Gastroesophageal sphincter (tissue), 3 donors: ENCODE data around the gene OR51V1.

Experiments
- CTCF ChIP-seq, 4 experiments: fragments of 200-600 bp in 2 of 4; fragments of 450-650 bp in 2 of 4; sonication (generic) in 1 of 4; IDR thresholded peaks; one replicate each; pipeline ENCODE4 v1.5.1; 2017 to 2019; ENCODE audit warnings: antibody characterized with exemption in 4 of 4, mild to moderate bottlenecking in 2 of 4, moderate library complexity in 2 of 4
- EP300 ChIP-seq: sonication (generic); formaldehyde crosslinking; IDR thresholded peaks from one replicate; pipeline ENCODE4 v1.6.1; 2017; ENCODE audit warnings: antibody characterized with exemption, mild to moderate bottlenecking

DNA sequence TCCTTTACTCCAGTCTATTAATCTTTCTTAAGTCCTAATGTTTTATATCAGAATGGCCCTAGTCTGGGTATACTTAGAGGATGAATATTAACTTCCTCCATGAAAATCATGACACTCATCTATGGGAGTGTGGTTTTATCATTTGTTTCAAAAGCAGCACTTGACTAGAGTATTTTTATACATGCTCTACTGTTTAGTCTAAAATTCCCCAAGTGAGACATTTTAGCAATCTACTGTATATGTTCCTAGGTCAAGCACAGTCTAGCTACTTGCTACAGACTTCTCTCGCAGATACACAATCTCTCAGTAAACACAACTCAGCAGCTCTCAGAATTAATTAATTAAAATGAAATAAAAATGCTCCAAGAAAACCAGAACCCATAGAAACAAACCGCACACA is 29.3 kb upstream of the OR51V1 start:
- TF ChIP-seq CTCF (IDR thresholded peaks at IDR 0.05): no peak
- TF ChIP-seq EP300: no peak
